GM19099 (cell line): ENCODE measurements around the gene HS6ST1.

ENCODE experiments used
- POLR2A ChIP-seq: IDR thresholded peaks from 3 replicates; pipeline ENCODE4 v1.6.1; 2011; ENCODE audit warnings: low read depth; ENCODE audit not compliant: insufficient read length; ENCODE audit errors: extremely low read depth

The HS6ST1 gene

DNA sequence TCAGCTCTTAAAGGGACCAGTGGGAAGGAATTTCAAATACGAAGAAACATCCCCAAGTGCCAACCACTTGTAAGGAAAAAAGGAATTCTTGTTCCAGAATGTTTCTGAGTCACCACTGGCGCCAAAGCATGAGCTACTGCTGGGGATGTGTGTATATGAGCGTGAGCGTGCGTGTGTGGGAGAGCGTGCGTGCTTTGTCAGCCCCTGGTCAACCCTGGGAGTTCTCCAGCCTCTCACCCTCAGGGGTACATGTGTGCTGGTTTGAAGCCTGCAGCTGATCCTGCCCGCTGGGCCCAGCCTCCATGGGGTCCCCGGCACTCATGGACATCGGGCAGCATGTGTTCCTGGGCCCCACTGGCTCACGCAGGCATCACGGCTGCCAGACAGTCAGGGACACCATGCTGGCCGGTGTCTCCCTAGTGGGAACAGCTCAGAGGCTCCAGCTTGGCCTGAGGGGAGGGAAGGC is 17.1 kb downstream of the HS6ST1 start:
- no peak for TF ChIP-seq POLR2A

GRCh38 chr2:128301021-128301420 is 17.6 kb downstream of the HS6ST1 start:
- TF ChIP-seq POLR2A, result no peak

- no peak for TF ChIP-seq POLR2A
These were observed 18.3 kb downstream of the HS6ST1 start for GRCh38 chr2:128300151-128301020.

DNA sequence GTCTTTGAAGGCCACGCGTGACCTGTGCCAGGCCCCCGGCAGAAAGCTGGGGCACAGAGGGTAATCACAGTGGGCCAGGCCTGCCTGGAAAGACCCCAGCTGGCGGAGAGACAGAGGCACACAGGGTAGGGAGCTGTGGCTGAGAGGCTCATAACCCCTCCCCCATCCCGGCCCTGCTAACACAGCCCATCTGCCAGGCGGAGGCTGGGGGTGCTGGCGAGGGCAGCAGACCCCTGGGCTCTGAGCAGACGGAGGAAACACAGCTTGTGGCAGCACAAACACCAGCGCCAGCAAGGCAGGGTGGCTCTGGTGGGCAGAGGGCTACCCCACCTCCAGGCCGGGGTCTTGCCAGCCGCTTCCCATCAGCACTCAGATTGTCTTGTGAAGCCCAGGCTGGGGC is 19.0 kb downstream of the HS6ST1 start:
- no peak for TF ChIP-seq POLR2A

DNA sequence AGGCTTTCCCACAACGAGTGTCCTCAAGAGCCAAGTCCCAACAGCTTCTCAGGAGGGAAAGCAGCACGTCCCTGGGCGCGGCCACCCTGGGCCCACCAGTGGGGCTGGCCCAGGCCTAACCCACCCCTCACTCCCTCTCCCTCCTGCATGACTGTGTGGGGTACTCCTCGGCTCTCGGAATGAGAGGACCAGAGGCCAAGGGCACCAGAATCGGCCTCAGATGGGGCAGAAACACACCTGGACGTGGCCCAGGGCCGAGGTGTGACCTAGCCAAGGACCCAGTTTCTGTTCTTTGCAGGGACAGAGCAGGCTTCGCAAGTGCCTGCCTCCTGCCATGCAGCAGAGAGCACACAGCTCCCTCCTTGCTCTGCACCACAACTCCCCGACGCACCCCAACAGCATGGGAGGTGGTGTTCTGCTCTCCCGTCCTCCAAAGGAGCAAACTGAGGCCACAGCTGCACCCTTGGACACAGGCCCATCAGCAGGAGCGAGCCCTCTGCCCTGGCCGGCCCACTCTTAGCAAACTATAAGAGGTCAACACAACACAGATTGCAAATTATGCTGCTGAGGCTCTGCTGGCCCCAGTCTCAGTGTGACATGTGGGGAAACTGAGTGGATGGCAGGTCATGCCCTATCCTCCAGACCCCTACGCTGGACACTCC is 19.7 kb downstream of the HS6ST1 start:
- no peak for TF ChIP-seq POLR2A

DNA sequence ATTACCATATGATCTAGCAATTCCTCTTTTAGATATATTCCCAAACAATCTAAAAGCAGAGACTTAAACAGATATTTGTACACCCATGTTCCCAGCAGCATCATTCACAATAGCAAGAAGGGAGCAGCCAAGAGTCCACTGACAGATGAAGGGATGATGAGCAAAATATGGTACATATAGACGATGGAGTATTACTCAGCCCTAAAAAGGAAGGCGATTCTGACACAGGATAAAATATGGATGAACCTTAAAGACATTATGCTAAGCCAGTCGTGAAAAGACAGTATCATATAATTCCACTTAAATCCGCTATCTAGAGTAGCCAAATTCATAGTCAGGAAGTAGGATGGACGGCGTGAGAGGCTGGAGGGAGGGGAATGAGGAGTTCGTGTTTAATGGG is 20.4 kb downstream of the HS6ST1 start:
- TF ChIP-seq POLR2A, result no peak

DNA sequence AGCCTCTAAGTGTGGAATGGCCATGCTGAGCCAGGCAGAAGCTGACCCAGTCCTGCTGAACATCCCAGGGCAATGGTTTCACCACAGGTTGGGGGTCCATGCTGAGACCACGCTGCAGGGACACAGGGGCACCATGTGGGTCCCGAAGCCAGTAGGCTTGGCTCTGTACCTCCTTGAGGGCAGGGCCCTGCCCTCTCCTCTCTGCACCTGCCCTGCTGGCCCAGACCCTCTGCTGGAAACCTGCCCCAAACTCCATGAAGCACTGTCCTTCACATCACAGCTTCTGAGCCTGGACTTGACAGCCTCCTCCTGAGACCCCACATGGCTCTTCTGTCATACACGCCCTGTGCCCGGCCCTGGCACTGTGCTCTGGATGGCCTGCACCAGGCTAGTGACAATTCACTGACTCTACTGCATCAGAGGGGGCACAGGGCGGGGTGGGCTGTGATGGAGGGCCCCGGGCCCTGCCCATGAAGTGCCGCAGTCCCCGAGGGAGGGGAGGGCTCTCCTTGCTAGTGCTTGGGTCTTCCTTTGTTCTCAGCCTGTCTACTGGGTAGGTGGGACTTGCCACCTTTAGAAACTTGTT is 24.7 kb downstream of the HS6ST1 start:
- TF ChIP-seq POLR2A, result no peak

DNA sequence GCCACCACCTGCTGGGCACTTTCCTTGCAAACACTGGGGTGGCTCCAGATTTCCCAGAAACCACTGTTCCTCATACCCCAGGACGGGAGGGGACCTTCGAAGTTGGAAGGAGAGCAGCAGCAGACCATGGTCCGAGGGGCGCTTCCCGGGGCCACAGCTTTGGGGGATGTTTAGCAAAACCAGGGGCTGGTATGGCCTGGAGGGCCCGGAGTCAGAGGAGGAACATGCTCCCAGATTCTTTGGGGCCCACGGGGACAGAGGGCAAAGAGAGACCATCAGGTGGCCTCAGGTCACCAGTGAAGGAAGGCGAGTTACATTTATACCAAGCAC is 25.3 kb downstream of the HS6ST1 start:
- TF ChIP-seq POLR2A, result no peak

DNA sequence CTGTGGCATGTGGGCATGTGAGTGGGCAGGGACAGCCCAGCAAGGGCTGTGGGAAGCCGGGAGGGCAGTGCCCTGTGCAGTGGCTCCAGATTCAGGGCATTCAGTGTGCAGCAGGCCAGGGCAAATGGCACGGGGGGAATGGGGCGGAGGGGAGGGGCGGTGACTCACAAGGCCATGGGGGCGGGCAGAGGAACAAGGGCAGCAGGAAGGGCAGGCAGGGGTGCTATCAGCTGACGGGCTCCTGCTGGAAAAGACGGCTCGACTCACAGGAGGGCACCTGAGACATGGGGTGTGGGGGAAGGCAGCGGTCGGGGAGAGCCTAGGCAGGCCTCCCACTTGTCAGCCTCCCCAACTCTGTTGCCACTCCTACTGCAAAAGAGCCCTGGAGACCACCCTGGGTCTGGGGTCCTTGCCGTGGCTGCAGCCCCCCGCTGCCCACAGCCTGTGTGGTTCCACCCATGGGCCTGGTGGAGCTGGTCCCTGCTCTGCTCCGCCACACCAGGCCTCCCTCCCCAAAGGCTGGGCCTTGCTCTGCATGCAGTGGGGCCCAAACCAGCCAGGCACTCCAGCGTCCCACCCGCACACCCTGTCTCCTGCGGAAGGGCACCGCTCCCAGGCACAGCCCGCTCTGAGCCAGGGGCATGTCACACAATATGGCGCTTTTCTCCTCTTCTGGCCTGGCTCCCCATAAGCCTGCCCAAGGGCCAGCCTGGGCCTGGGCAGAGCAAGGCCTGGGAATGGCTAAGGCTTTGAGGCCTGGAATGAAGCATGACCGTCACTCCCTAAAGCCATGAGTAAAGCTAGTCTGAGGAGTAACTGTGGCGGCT is 25.9 kb downstream of the HS6ST1 start:
- TF ChIP-seq POLR2A, result no peak

DNA sequence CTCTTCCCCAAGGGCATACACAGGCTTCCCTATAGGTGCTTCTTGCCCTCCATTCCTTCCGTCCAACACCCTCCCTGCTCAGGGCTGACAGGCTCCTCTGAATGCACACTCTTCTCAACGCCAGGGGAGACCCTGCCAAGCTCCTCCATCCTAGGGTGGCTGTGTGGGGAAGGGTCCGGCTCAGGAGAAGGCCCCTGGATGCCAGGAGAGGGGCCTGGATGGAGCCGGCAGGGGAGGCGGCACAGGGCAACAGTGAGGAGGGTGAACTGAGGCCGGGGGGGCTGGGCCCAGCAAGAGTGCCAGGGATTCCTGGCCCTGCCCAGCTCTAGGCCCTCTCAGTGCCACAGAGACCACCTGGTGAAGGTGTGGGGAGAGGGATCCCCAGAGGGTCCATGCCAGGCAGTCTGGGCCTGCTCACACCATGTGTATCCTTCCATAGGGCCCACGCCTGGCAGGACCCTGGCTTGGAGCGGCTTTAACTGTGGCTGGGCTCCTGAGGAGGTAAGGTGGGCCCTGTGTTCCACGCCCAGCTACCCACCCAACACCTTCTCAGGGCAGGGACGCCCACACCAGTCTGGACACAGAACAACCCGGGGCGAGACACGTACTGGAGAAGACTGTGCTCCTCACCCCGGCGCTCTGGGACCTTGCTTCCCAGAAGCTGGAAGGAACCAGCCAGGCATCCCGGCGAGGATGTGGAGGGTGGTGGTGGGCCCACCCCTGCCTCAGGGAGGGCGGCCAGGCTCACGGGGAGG is 26.6 kb downstream of the HS6ST1 start:
- no peak for TF ChIP-seq POLR2A

GRCh38 chr2:128291161-128291843 is 27.4 kb downstream of the HS6ST1 start:
- TF ChIP-seq POLR2A, result no peak

DNA sequence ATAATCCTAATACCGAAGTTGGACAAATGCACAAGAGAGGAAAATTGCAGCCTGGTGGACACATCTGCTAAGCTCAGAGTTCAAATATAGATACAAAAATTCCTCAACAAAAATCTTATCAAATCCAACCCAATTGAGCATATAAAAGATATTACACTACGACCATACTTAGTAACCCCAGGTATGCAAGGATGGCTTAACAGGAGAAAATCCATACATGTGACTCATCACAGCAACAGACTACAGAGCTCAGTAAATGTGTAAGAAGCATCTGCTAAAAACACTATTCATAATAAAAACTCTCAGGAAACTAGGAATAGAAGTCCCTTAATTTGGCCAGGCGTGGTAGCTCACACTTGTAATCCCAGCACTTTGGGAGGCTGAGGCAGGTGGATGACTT is 28.3 kb downstream of the HS6ST1 start:
- TF ChIP-seq POLR2A, result no peak

- TF ChIP-seq POLR2A, result no peak
These were observed 29.2 kb downstream of the HS6ST1 start for GRCh38 chr2:128289439-128289838.

DNA sequence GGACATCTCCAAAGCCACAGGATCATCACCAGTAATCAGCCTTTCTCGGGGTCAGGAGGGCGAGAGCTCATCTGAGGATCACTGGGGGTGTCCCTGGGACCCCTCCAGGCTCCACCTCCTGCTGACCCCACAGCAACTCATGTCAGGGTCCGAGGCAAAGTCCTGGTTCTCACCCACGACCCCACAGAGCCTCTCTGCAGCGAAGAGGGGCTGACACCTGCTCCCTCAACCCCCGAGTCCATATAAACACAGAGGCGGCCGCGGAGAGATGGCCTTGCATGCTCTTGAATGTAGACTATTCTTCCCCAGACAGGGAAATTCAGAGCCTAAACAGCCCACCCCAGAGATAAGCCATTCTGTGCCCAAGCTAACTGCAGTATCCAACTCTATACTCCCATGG is 29.9 kb downstream of the HS6ST1 start:
- TF ChIP-seq POLR2A, result no peak
